Neural cell (in vitro differentiated cells): ENCODE data around the gene KRT2.

ENCODE experiments used
- CTCF ChIP-seq: fragments of 450-650 bp; IDR thresholded peaks from 2 replicates; pipeline ENCODE4 v1.5.1; 2014; ENCODE audit warnings: antibody characterized with exemption, mild to moderate bottlenecking, moderate library complexity; ENCODE audit not compliant: poor library complexity, severe bottlenecking
- EP300 ChIP-seq: fragments of 450-650 bp; conservative IDR thresholded peaks from 2 replicates; pipeline ENCODE4 v1.6.1; 2014; ENCODE audit warnings: antibody characterized with exemption, mild to moderate bottlenecking, moderate library complexity; ENCODE audit not compliant: poor library complexity, severe bottlenecking
- EZH2 ChIP-seq: fragments of 200-600, 300-800 bp; shearing (Covaris generic), sonication (generic); IDR thresholded peaks from 2 replicates; pipeline ENCODE4 v1.6.1; 2014; ENCODE audit warnings: antibody characterized with exemption, low read length, borderline replicate concordance, mild to moderate bottlenecking; ENCODE audit not compliant: insufficient read depth, poor library complexity, severe bottlenecking
- MXI1 ChIP-seq: fragments of 450-650 bp; conservative IDR thresholded peaks from 2 replicates; pipeline ENCODE4 v1.6.1; 2014; ENCODE audit warnings: antibody characterized with exemption, mild to moderate bottlenecking; ENCODE audit not compliant: poor library complexity, severe bottlenecking
- POLR2AphosphoS5 ChIP-seq: IDR thresholded peaks from 2 replicates; pipeline ENCODE4 v1.6.1; 2012
- REST ChIP-seq: IDR thresholded peaks from 2 replicates; pipeline ENCODE4 v1.6.1; 2012; ENCODE audit warnings: borderline replicate concordance
- TAF1 ChIP-seq: IDR thresholded peaks from 2 replicates; pipeline ENCODE4 v1.6.1; 2012; ENCODE audit warnings: low read depth

GRCh38 chr12:52669426-52669825, 17.4 kb upstream of the KRT2 start:
- no peak for TF ChIP-seq TAF1
- no peak for TF ChIP-seq CTCF
- TF ChIP-seq REST: no peak
- TF ChIP-seq POLR2AphosphoS5: no peak
- no peak for TF ChIP-seq EZH2
- no peak for TF ChIP-seq EP300
- no peak for TF ChIP-seq MXI1
